ENCODE results near the gene PLEKHM2.

- no peak for TF ChIP-seq CTCF (conservative IDR thresholded peaks at IDR 0.05; ENCODE audit: low read depth, low read length)
- TF ChIP-seq CHD1 (IDR thresholded peaks at IDR 0.05; ENCODE audit: low read depth, low read length) = no peak
- no peak for TF ChIP-seq MAFK (IDR thresholded peaks at IDR 0.05; ENCODE audit: low read depth, low read length)
- TF ChIP-seq RAD21 (IDR thresholded peaks at IDR 0.05; ENCODE audit: low read length) = no peak
- no peak for TF ChIP-seq POLR2A (IDR thresholded peaks at IDR 0.05; ENCODE audit: low read depth, low read length)
- TF ChIP-seq CEBPB (IDR thresholded peaks at IDR 0.05; ENCODE audit: low read depth, low read length) = no peak
- TF ChIP-seq USF2 (IDR thresholded peaks at IDR 0.05; ENCODE audit: low read depth, low read length) = no peak
- TF ChIP-seq NFE2L2 (IDR thresholded peaks at IDR 0.05; ENCODE audit: low read depth, low read length) = no peak
Measured at GRCh38 chr1:15748264-15748663, 64.1 kb downstream of the PLEKHM2 start.

Data from IMR-90 (cell line).